Adrenal gland (tissue), 5 donors: Measurements from ENCODE around the gene ATP2B3.

Experiments used
- POLR2A ChIP-seq, 2 donors: fragments of 450-650 bp; IDR thresholded peaks; one replicate each; pipeline ENCODE4 v1.6.1; 2017; ENCODE audit warnings: antibody characterized with exemption in 2 of 2, mild to moderate bottlenecking in 2 of 2, moderate library complexity in 1 of 2
- TF ChIP-seq, protein P1 (sequence below), 6 experiments: fragments of 450-650 bp in 4 of 6; fragments of 200-600 bp in 2 of 6; sonication (generic) in 1 of 6; IDR thresholded peaks; 1 replicate in 5 of 6; 2 replicates in 1 of 6; pipeline versions ENCODE4 v1.5.1 to v1.8.0; 2016 to 2021; ENCODE audit warnings: antibody characterized with exemption in 6 of 6, mild to moderate bottlenecking in 2 of 6, moderate library complexity in 1 of 6
- donor health status: DM: no; HTN: no; CAD: no.

DNA sequence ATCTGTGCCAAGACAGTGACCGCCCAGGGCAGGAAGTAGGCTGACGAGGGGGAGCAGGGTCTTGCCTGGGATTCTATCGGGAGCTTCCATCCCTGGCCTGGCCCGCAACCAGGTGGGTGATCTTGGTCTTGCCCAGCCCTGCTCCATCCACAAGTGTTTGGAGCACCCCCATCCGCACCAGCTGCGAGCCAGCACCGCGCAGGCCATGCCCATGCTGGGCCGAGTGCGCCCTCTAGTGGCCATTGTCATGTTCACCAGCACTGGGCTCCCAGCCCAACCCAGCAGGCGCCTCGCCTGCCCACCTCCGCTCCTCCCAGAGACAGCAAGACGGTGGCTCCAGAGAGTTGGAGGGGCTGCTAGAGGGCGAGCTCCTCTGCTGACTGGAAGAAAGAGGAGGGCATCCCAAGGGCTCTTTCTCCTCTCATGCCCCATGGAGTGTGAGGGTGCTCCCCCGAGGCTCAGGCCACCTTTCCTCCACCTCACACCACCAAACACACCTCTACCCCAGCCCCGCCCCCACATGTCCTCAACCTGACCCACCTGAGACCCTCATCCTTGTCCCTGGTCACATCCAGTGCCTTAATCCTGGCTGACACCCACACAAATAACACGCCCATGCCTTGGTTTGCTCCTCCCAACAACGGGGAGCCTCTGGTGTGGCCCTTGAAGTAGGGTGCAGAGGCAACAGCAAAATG is 9.8 kb upstream of the ATP2B3 start:
- TF ChIP-seq, protein P1, sequence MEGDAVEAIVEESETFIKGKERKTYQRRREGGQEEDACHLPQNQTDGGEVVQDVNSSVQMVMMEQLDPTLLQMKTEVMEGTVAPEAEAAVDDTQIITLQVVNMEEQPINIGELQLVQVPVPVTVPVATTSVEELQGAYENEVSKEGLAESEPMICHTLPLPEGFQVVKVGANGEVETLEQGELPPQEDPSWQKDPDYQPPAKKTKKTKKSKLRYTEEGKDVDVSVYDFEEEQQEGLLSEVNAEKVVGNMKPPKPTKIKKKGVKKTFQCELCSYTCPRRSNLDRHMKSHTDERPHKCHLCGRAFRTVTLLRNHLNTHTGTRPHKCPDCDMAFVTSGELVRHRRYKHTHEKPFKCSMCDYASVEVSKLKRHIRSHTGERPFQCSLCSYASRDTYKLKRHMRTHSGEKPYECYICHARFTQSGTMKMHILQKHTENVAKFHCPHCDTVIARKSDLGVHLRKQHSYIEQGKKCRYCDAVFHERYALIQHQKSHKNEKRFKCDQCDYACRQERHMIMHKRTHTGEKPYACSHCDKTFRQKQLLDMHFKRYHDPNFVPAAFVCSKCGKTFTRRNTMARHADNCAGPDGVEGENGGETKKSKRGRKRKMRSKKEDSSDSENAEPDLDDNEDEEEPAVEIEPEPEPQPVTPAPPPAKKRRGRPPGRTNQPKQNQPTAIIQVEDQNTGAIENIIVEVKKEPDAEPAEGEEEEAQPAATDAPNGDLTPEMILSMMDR (IDR thresholded peaks at IDR 0.05): peak; percentile 75 to 93 (median 86)
- no peak for TF ChIP-seq POLR2A (IDR thresholded peaks at IDR 0.05)
